Lower leg skin (tissue), 4 donors: ENCODE data around the gene RYR2. TPM values are rescaled to one million over a fixed set of nuclear protein-coding genes. Genes with fewer than 3 reads are reported as not detected.

Experiments
- DNase-seq, 2 donors: peaks; one replicate each; pipeline ENCODE4 v3.0.0-alpha.2; 2019; ENCODE audit warnings: low spot score in 2 of 2
- H3K4me3 ChIP-seq: fragments of 200-600 bp; sonication (generic); 2 replicates; pipeline ENCODE4 v1.5.1; 2017; ENCODE audit warnings: mild to moderate bottlenecking, low read depth; ENCODE audit not compliant: poor library complexity, severe bottlenecking
- CTCF ChIP-seq, 3 donors: fragments of 450-650 bp; IDR thresholded peaks; one replicate each; pipeline ENCODE4 v1.5.1; 2016; ENCODE audit warnings: antibody characterized with exemption in 3 of 3, mild to moderate bottlenecking in 3 of 3, moderate library complexity in 2 of 3
- POLR2A ChIP-seq, 2 donors: fragments of 450-650 bp; IDR thresholded peaks; one replicate each; pipeline ENCODE4 v1.6.1; 2016 to 2017; ENCODE audit warnings: antibody characterized with exemption in 2 of 2, mild to moderate bottlenecking in 1 of 2, moderate library complexity in 1 of 2
- WGBS, 2 donors: methylation state at CpG; one replicate each; pipeline ENCODE4 v1.1.5; 2018; 5-methylcytosine and 5-hydroxymethylcytosine counted together
- intact Hi-C: fragments of 100-400 bp; cut with DNase I; formaldehyde crosslinking; loops from one replicate; pipeline ENCODE4 v1.15.0; 2023; ENCODE audit warnings: low total_unique reads
- total RNA-seq, 4 donors: library from RNA; depleted of rRNA; stranded (reverse); fragments of >200 nt; gene quantifications; one replicate each; pipeline ENCODE4 v1.1.0, GENCODE V29; 2016

The RYR2 gene
- total RNA-seq, 4 donors from 2014 or later, result 0.19 to 0.97 (median 0.66) TPM

GRCh38 chr1:237566581-237566980 lies 524.6 kb downstream of the RYR2 start:
- no peak for TF ChIP-seq POLR2A (IDR thresholded peaks at IDR 0.05)
- TF ChIP-seq CTCF (IDR thresholded peaks at IDR 0.05), result no peak
- WGBS, 2 donors, result 87 to 92% methylated on average over 14 of the region's 14 CpGs
- intact Hi-C loops, result no loop called here
- no peak for DNase-seq
- no peak overlapping the region for H3K4me3 ChIP-seq

- 75 to 79% methylated on average over 9 of the region's 9 CpGs for WGBS, 2 donors
- no peak overlapping the region for H3K4me3 ChIP-seq
- no peak for TF ChIP-seq CTCF (IDR thresholded peaks at IDR 0.05)
- TF ChIP-seq POLR2A (IDR thresholded peaks at IDR 0.05), result no peak
- DNase-seq, result no peak
- intact Hi-C loops, result no loop called here
Observed at GRCh38 chr1:237568955-237569354, 527.0 kb downstream of the RYR2 start.

GRCh38 chr1:237570530-237570929 lies 528.5 kb downstream of the RYR2 start:
- intact Hi-C loops, result no loop called here
- WGBS, 2 donors, result 88 to 90% methylated on average over 5 of the region's 5 CpGs
- no peak for TF ChIP-seq POLR2A (IDR thresholded peaks at IDR 0.05)
- no peak for TF ChIP-seq CTCF (IDR thresholded peaks at IDR 0.05)
- DNase-seq, result no peak
- H3K4me3 ChIP-seq, result no peak overlapping the region

- DNase-seq, result no peak
- H3K4me3 ChIP-seq, result no peak overlapping the region
- intact Hi-C loops, result no loop called here
- TF ChIP-seq POLR2A (IDR thresholded peaks at IDR 0.05) (no peak), CTCF (IDR thresholded peaks at IDR 0.05) (no peak)
- 52 to 59% methylated on average over 2 of the region's 2 CpGs for WGBS, 2 donors
Observed at GRCh38 chr1:237574536-237574935, 532.6 kb downstream of the RYR2 start.

GRCh38 chr1:237578540-237578939 lies 536.6 kb downstream of the RYR2 start:
- H3K4me3 ChIP-seq, result no peak overlapping the region
- 97 to 98% methylated on average over 3 of the region's 3 CpGs for WGBS, 2 donors
- no peak for TF ChIP-seq CTCF (IDR thresholded peaks at IDR 0.05)
- no peak for TF ChIP-seq POLR2A (IDR thresholded peaks at IDR 0.05)
- DNase-seq, result no peak
- intact Hi-C loops, result no loop called here

GRCh38 chr1:237580726-237581125 lies 538.7 kb downstream of the RYR2 start:
- TF ChIP-seq POLR2A (IDR thresholded peaks at IDR 0.05), result no peak
- TF ChIP-seq CTCF (IDR thresholded peaks at IDR 0.05), result no peak
- DNase-seq, result no peak
- 68 to 79% methylated on average over 2 of the region's 2 CpGs for WGBS, 2 donors
- no peak overlapping the region for H3K4me3 ChIP-seq
- intact Hi-C loops, result no loop called here
